Measurements from ENCODE around the gene PTPRK.

GRCh38 chr6:127937102-127937501 lies 583.3 kb downstream of the PTPRK start:
- TF ChIP-seq CTCF (IDR thresholded peaks at IDR 0.05): no peak
- TF ChIP-seq EP300 (IDR thresholded peaks at IDR 0.05): no peak

Data from suprapubic skin (tissue), 3 donors.